Measurements from ENCODE around the gene PC.

GRCh38 chr11:66845143-66845875, 112.9 kb downstream of the PC start:
- no peak for TF ChIP-seq YY1 (IDR thresholded peaks at IDR 0.05; ENCODE audit: insufficient read depth, insufficient read length)
- TF ChIP-seq ZNF274 (IDR thresholded peaks at IDR 0.05; ENCODE audit: low read depth, low read length), result no peak
